ENCODE measurements around the gene TTC9.
"Not testable (repeated sequence)": the region's sequence is repeated elsewhere in the genome, so short reads cannot be mapped to it uniquely, and the experiment has no call there.

Gene TTC9

GRCh38 chr14:70685474-70686197 lies 43.9 kb downstream of the TTC9 start:
- no peak for DNase-seq

DNA sequence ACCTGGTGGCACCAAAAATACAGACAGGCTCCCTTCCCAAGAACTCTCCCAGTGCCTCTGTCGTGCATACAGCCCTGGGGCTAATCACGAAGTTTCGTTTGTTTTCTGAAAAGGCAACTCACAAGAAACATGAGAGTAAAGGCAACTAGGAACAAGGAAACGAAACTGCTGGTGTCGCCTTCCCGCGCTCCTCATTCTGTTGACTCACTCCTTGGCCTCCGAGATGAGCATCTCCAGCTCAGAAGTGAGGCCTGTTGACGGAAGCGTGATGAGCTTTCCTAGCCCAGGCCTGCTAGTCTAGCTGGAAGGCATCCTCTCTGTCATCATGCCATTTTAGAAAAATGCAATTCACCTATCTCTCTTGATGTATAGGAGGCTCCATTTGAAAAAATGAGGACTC lies 50.5 kb downstream of the TTC9 start:
- peak; percentile 16 for DNase-seq

DNA sequence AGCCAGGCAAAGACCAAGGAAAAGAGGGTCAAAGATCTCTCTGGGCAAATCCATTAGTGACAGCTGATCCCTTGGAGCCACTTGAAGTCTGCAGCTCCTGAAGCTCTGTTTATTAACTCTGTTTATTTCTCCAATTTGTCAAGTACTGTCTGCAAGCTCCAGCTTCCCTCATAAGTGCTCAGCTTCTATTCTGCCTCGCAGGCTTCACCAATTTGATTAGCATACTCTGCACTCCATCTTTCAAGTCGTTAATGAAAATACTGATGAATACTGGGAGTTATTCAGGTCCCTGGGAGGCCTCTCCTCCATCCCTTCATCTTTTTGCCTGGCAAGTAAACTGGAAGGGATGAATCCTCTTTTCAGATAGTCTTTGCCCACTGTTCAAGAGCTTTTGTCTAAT lies 54.3 kb downstream of the TTC9 start:
- DNase-seq: no peak

DNA sequence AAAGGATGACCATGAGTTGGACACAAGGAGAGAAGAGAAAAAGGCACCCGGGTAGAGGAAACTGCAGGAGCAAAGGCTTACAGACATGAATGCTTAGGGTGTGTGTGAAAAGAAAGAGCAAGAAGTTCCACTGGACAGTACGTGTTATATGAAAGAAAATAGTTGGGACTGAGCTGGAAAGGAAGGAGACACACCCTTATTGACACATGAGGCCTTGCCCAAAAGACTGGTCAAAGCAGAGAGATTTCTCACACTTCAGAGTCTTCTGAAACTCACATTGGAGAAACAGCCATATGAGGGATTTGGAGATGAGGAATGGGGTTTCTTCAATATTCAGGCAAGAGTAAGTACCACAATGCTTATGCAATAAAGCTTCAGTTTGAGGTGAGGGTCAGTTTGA lies 56.0 kb downstream of the TTC9 start:
- DNase-seq: no peak

- peak; percentile 8 for DNase-seq
These were observed 56.6 kb downstream of the TTC9 start for GRCh38 chr14:70698288-70698687.

DNA sequence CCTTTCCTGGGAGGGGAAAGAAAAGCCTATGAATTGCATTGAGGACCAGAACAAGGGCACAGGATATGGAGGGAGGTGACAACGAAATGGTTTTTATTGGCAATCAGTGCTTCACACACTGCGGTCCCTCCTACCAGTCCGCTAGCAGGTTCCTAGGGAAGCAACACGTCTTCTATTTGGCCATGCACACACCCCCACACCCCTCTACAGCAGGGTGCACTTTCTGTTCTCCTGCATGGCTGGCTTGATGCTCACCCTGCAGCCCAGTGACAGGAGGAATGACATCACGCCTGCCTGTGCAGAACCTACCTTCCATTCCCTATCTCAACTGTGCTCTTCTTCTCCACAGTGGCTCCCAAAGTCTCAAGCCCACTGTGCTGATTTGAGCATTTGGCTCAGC lies 57.9 kb downstream of the TTC9 start:
- DNase-seq: no peak

GRCh38 chr14:70700955-70701585 lies 59.4 kb downstream of the TTC9 start:
- DNase-seq: no peak

GRCh38 chr14:70701610-70702009 lies 59.9 kb downstream of the TTC9 start:
- no peak for DNase-seq

DNA sequence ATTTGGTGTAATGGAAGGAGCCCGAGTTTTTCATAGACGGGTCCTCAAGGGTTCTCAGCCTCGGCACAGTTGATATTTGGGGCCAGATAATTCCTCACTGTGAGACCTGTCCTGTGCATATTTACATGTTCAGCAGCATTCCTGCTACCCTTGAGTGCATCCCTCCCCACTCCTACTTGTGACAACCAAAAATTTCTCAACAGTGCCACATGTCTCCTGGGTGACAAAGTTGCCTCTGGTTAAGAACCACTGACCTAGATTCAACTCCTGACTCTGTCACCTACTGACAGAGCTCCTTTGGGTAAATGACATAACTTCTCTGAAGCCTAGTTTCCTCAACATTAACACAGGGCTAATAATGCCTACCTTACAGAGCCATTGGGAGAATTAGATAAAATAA lies 60.4 kb downstream of the TTC9 start:
- DNase-seq: no peak

DNA sequence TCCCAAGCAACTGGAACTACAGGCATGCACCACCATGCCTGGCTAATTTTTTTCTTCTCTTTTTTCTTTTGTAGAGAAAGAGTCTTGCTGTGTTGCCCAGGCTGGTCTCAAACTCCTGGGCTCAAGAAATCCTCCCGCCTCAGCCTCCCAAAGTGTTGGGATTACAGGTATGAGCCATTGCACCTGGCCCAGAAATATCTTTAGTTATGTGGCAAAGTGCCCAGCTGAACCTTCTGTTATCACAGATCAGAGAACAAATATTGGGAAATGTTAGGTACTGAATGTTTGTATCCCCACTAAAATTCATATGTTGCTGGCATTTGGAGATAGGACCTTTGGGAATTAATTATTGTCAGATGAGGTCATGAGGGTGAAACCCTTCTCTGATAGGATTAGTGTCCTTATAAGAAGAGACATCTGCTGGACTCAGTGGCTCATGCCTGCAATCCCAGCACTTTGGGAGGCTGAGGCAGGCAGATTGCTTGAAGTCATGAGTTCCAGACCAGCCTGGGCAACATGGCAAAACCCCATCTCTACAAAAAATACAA lies 62.0 kb downstream of the TTC9 start:
- DNase-seq: not testable (repeated sequence)

- DNase-seq: no peak
These were observed 63.2 kb downstream of the TTC9 start for GRCh38 chr14:70704960-70705359.

- DNase-seq: no peak
These were observed 64.5 kb downstream of the TTC9 start for GRCh38 chr14:70706177-70706576.

DNA sequence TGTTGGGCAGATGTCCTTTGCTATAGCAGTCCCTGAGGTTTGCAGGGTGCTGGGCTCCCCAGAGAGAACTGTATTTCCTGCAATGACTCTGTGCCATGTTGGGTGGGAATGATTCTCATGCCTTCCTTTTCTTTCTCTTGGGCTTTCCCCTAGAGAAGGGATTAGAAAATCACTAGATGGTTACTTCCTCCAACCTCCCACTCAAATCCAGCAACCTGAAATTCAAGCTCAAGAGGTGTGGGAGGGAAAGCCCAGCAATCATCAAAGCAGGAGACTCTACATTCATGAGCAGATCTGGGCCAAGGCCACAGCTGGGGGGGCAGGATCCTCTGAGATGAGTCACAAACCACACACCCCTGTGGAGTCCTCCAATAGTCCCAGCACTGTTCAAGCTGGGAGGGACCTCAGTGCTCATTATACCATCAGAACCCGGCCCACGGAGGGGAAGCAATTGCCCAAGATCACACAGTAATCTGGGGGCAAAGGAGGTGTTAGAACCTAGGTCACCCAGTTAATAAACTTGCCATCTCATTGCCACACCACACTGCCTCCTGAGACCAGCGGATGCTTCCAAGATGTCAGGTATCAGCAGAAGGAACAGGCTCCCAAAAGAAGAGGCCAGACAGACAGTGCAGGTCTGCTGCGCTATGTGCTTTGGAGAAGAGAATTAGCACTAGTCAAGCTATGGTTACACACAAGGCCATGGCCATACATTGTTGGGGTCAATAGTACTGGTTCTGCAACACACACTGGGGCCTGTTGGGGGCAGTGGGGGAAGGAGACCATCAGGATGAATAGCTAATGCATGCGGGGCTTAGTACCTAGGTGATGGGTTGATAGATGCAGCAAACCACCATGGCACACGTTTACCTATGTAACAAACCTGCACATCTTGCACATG lies 65.7 kb downstream of the TTC9 start:
- no peak for DNase-seq

- no peak for DNase-seq
These were observed 67.2 kb downstream of the TTC9 start for GRCh38 chr14:70708717-70709570.

GRCh38 chr14:70709726-70710382 lies 68.1 kb downstream of the TTC9 start:
- no peak for DNase-seq

GRCh38 chr14:70711451-70711850 lies 69.7 kb downstream of the TTC9 start:
- DNase-seq: no peak

DNA sequence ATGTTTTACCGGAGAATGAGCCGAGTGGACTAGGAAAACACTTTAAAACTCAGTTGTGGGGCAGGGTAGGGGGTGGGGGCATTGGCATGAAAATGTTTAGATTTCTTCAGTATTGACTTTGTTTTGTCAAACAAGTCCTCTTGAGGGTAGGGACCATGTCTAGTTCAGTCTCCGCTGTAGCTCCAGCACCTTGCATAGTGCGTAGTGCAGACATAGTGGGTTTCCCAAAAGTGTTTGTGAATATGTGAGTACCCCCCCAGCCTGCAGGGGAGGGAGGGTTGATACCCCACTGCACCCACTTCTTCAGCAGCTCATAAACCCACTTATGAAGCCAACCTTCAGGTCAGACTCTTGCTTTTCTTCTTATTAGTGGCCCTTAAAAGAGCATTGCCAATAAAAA lies 71.4 kb downstream of the TTC9 start:
- DNase-seq: no peak

- no peak for DNase-seq
These were observed 71.8 kb downstream of the TTC9 start for GRCh38 chr14:70713511-70713916.

- peak; percentile 44 for DNase-seq
These were observed 72.4 kb downstream of the TTC9 start for GRCh38 chr14:70714055-70714550.

- no peak for DNase-seq
These were observed 74.8 kb downstream of the TTC9 start for GRCh38 chr14:70716483-70716882.

DNA sequence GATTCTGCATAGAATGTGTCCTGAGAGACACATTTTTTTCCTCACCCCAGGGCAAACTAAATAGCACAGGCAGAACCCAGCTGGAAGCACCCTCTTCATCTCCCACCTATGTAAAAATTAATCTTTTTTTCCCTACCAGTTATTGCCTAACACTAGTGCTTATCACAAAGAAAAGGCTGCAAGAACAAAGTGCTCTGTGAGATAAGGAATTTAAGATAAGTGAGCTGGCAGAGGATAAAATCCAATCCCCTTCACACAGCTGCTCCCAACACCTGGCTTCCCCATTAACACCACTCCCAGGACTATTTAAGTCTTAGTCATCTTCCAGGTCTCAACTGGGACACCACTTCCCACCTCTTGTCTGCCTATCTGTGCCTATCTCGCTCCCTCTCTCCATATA lies 75.2 kb downstream of the TTC9 start:
- DNase-seq: no peak
